Glutamatergic neuron (in vitro differentiated cells): ENCODE measurements around the gene EIPR1. TPM values are rescaled to one million over a fixed set of nuclear protein-coding genes. Genes with fewer than 3 reads are reported as not detected.

Experiments used
- DNase-seq: peaks from one replicate; pipeline ENCODE4 v3.0.0; 2022
- H3K27ac Mint-ChIP-seq: one replicate; pipeline ENCODE4 v1.8.0; 2020; ENCODE audit warnings: mild to moderate bottlenecking, mixed read lengths, inconsistent platforms; ENCODE audit not compliant: unreplicated experiment
- H3K27me3 Mint-ChIP-seq: one replicate; pipeline ENCODE4 v1.8.0; 2020; ENCODE audit warnings: mild to moderate bottlenecking, moderate library complexity, mixed read lengths, inconsistent platforms; ENCODE audit not compliant: unreplicated experiment
- H3K36me3 Mint-ChIP-seq: one replicate; pipeline ENCODE4 v1.8.0; 2020; ENCODE audit warnings: mild to moderate bottlenecking, mixed read lengths, inconsistent platforms; ENCODE audit not compliant: unreplicated experiment
- H3K4me1 Mint-ChIP-seq: one replicate; pipeline ENCODE4 v1.8.0; 2020; ENCODE audit warnings: mild to moderate bottlenecking, low read depth, mixed read lengths, inconsistent platforms; ENCODE audit not compliant: unreplicated experiment
- H3K4me3 Mint-ChIP-seq: one replicate; pipeline ENCODE4 v1.8.0; 2020; ENCODE audit warnings: mild to moderate bottlenecking, mixed read lengths, inconsistent platforms; ENCODE audit not compliant: unreplicated experiment
- H3K9me3 Mint-ChIP-seq: one replicate; pipeline ENCODE4 v1.8.0; 2020; ENCODE audit warnings: mild to moderate bottlenecking, moderate library complexity, mixed read lengths, inconsistent platforms; ENCODE audit not compliant: unreplicated experiment
- CTCF ChIP-seq: fragments of 200-600 bp; sonication (generic); IDR thresholded peaks from one replicate; pipeline ENCODE4 v1.5.0; 2021; ENCODE audit not compliant: partially characterized antibody, unreplicated experiment
- total RNA-seq: library from RNA; stranded (reverse); fragmentation: NEBNext Ultra II Directional; extraction: Animal tissue kit (Norgen Biotek cat#: 25700); gene quantifications from one replicate; pipeline ENCODE4 v1.2.1, GENCODE V29; 2021; ENCODE audit not compliant: unreplicated experiment

EIPR1 gene
- total RNA-seq, 1 donor from 2014 or later, result 43.8 TPM

- Mint-ChIP-seq H3K4me3 (no peak overlapping the region), H3K36me3 (no peaks in the 10 kb centered on the region), H3K27ac (no peak overlapping the region), H3K4me1 (peaks cover 20% of the 10 kb centered on the region), H3K9me3 (peaks cover 3% of the 10 kb centered on the region), H3K27me3 (peaks cover 12% of the 10 kb centered on the region)
- DNase-seq, result no peak
- TF ChIP-seq CTCF, result no peak
Observed at GRCh38 chr2:3172265-3172935, 205.2 kb downstream of the EIPR1 start.

- Mint-ChIP-seq H3K9me3 (peaks cover 3% of the 10 kb centered on the region), H3K4me1 (peaks cover 20% of the 10 kb centered on the region), H3K27ac (no peak overlapping the region), H3K4me3 (no peak overlapping the region), H3K36me3 (no peaks in the 10 kb centered on the region), H3K27me3 (peaks cover 10% of the 10 kb centered on the region)
- no peak for DNase-seq
- TF ChIP-seq CTCF, result no peak
Observed at GRCh38 chr2:3171564-3172264, 205.9 kb downstream of the EIPR1 start.

GRCh38 chr2:3170792-3171455 lies 206.7 kb downstream of the EIPR1 start:
- peaks cover 10% of the 10 kb centered on the region for H3K27me3 Mint-ChIP-seq
- H3K27ac Mint-ChIP-seq, result no peak overlapping the region
- no peak for DNase-seq
- TF ChIP-seq CTCF, result no peak
- no peak overlapping the region for H3K4me3 Mint-ChIP-seq
- peaks cover 20% of the 10 kb centered on the region for H3K4me1 Mint-ChIP-seq
- H3K36me3 Mint-ChIP-seq, result no peaks in the 10 kb centered on the region
- peaks cover 3% of the 10 kb centered on the region for H3K9me3 Mint-ChIP-seq

- DNase-seq, result no peak
- no peak for TF ChIP-seq CTCF
- H3K27ac Mint-ChIP-seq, result peak overlapping the region; percentile 25
- peaks cover 7% of the 10 kb centered on the region for H3K27me3 Mint-ChIP-seq
- H3K4me1 Mint-ChIP-seq, result peaks cover 20% of the 10 kb centered on the region
- H3K36me3 Mint-ChIP-seq, result peaks cover 5% of the 10 kb centered on the region
- peaks cover 3% of the 10 kb centered on the region for H3K9me3 Mint-ChIP-seq
- no peak overlapping the region for H3K4me3 Mint-ChIP-seq
Observed at GRCh38 chr2:3169106-3169870, 208.3 kb downstream of the EIPR1 start.
